Activated naive CD4-positive, alpha-beta T cell treated with anti-CD3 and anti-CD28 coated beads, Interleukin-2, amount 50 U/mL, for 72 hours (primary cell): ENCODE data around the gene CLRN1. TPM values are rescaled to one million over a fixed set of nuclear protein-coding genes. Genes with fewer than 3 reads are reported as not detected.

Source experiments
- ATAC-seq, 2 donors: fragments of 150-1000 bp; cut with Tn5 transposase; 2 replicates each; pipeline ENCODE4 v1.10.0; 2021; ENCODE audit warnings: mild to moderate bottlenecking in 2 of 2, moderate library complexity in 2 of 2
- DNase-seq, 2 donors: peaks; one replicate each; pipeline ENCODE4 v3.0.0; 2021 to 2022; ENCODE audit warnings: low spot score in 2 of 2
- H3K27ac Mint-ChIP-seq, 2 donors: one replicate each; pipeline ENCODE4 v1.8.0; 2022; ENCODE audit warnings: mild to moderate bottlenecking in 2 of 2, mixed read lengths in 2 of 2
- H3K36me3 Mint-ChIP-seq, 2 donors: one replicate each; pipeline ENCODE4 v1.8.0; 2022; ENCODE audit warnings: mixed read lengths in 2 of 2
- H3K9me3 Mint-ChIP-seq, 2 donors: one replicate each; pipeline ENCODE4 v1.8.0; 2022; ENCODE audit warnings: mixed read lengths in 2 of 2
- total RNA-seq, 2 donors: library from RNA; stranded (reverse); gene quantifications; one replicate each; pipeline ENCODE4 v1.2.3, GENCODE V29; 2022

CLRN1 gene
- total RNA-seq, 2 donors from 2014 or later, result not detected

GRCh38 chr3:150945226-150946032, 27.1 kb downstream of the CLRN1 start:
- DNase-seq (no peak), ATAC-seq (no peak)
- Mint-ChIP-seq H3K27ac (no peak overlapping the region), H3K36me3 (no peaks in the 10 kb centered on the region), H3K9me3 (no peaks in the 10 kb centered on the region)

- no peak for ATAC-seq
- H3K9me3 Mint-ChIP-seq, result no peaks in the 10 kb centered on the region
- no peaks in the 10 kb centered on the region for H3K36me3 Mint-ChIP-seq
- no peak for DNase-seq
- no peak overlapping the region for H3K27ac Mint-ChIP-seq
Measured at GRCh38 chr3:150942221-150942620, 30.3 kb downstream of the CLRN1 start.

GRCh38 chr3:150936693-150937092, 35.8 kb downstream of the CLRN1 start:
- Mint-ChIP-seq H3K27ac (no peak overlapping the region), H3K9me3 (no peaks in the 10 kb centered on the region), H3K36me3 (no peaks in the 10 kb centered on the region)
- no peak for ATAC-seq
- no peak for DNase-seq

- H3K27ac Mint-ChIP-seq, result no peak overlapping the region
- H3K36me3 Mint-ChIP-seq, result no peaks in the 10 kb centered on the region
- H3K9me3 Mint-ChIP-seq, result no peaks in the 10 kb centered on the region
- no peak for DNase-seq
- no peak for ATAC-seq
Measured at GRCh38 chr3:150933473-150933995, 39.0 kb downstream of the CLRN1 start.

- ATAC-seq, result no peak
- H3K9me3 Mint-ChIP-seq, result no peaks in the 10 kb centered on the region
Measured at GRCh38 chr3:150931745-150932144, 40.8 kb downstream of the CLRN1 start.

GRCh38 chr3:150930839-150931238, 41.7 kb downstream of the CLRN1 start:
- ATAC-seq, result no peak
- DNase-seq, result no peak
- Mint-ChIP-seq H3K9me3 (no peaks in the 10 kb centered on the region), H3K36me3 (no peaks in the 10 kb centered on the region), H3K27ac (no peak overlapping the region)

More at GRCh38 chr3:150931745-150932144, 40.8 kb downstream of the CLRN1 start:
- H3K27ac Mint-ChIP-seq, result no peak overlapping the region
- no peaks in the 10 kb centered on the region for H3K36me3 Mint-ChIP-seq
- no peak for DNase-seq

GRCh38 chr3:150928234-150928633, 44.3 kb downstream of the CLRN1 start:
- no peaks in the 10 kb centered on the region for H3K9me3 Mint-ChIP-seq
- DNase-seq (no peak), ATAC-seq (no peak)
- no peaks in the 10 kb centered on the region for H3K36me3 Mint-ChIP-seq
- peak overlapping the region in 1 of 2 donors; percentile 23 for H3K27ac Mint-ChIP-seq

GRCh38 chr3:150926328-150926727, 46.2 kb downstream of the CLRN1 start:
- Mint-ChIP-seq H3K9me3 (no peaks in the 10 kb centered on the region), H3K27ac (no peak overlapping the region)

GRCh38 chr3:150925751-150926201, 46.8 kb downstream of the CLRN1 start:
- DNase-seq (peak in 1 of 2 donors; percentile 75), ATAC-seq (peak; percentile 72 to 96)
- Mint-ChIP-seq H3K36me3 (no peaks in the 10 kb centered on the region), H3K9me3 (no peaks in the 10 kb centered on the region), H3K27ac (no peak overlapping the region)

More at GRCh38 chr3:150926328-150926727, 46.2 kb downstream of the CLRN1 start:
- DNase-seq (no peak), ATAC-seq (no peak)
- no peaks in the 10 kb centered on the region for H3K36me3 Mint-ChIP-seq

GRCh38 chr3:150922611-150923010, 49.9 kb downstream of the CLRN1 start:
- Mint-ChIP-seq H3K27ac (no peak overlapping the region), H3K9me3 (no peaks in the 10 kb centered on the region), H3K36me3 (no peaks in the 10 kb centered on the region)
- ATAC-seq (no peak), DNase-seq (no peak)

- H3K9me3 Mint-ChIP-seq, result no peaks in the 10 kb centered on the region
- no peak overlapping the region for H3K27ac Mint-ChIP-seq
- H3K36me3 Mint-ChIP-seq, result no peaks in the 10 kb centered on the region
- ATAC-seq (no peak), DNase-seq (no peak)
Measured at GRCh38 chr3:150921209-150921608, 51.3 kb downstream of the CLRN1 start.

GRCh38 chr3:150920236-150920635, 52.3 kb downstream of the CLRN1 start:
- no peak for ATAC-seq
- no peak overlapping the region for H3K27ac Mint-ChIP-seq

GRCh38 chr3:150917951-150918350, 54.6 kb downstream of the CLRN1 start:
- no peak overlapping the region for H3K27ac Mint-ChIP-seq
- no peak for ATAC-seq
- H3K36me3 Mint-ChIP-seq, result no peaks in the 10 kb centered on the region
- H3K9me3 Mint-ChIP-seq, result no peaks in the 10 kb centered on the region
- DNase-seq, result no peak

More at GRCh38 chr3:150920236-150920635, 52.3 kb downstream of the CLRN1 start:
- no peaks in the 10 kb centered on the region for H3K36me3 Mint-ChIP-seq
- no peak for DNase-seq
- H3K9me3 Mint-ChIP-seq, result no peaks in the 10 kb centered on the region

GRCh38 chr3:150913133-150913922, 59.2 kb downstream of the CLRN1 start:
- H3K9me3 Mint-ChIP-seq, result no peaks in the 10 kb centered on the region
- no peaks in the 10 kb centered on the region for H3K36me3 Mint-ChIP-seq
- no peak overlapping the region for H3K27ac Mint-ChIP-seq
- ATAC-seq (no peak), DNase-seq (no peak)

GRCh38 chr3:150912501-150912900, 60.0 kb downstream of the CLRN1 start:
- H3K36me3 Mint-ChIP-seq, result no peaks in the 10 kb centered on the region
- no peak overlapping the region for H3K27ac Mint-ChIP-seq
- DNase-seq (no peak), ATAC-seq (no peak)
- H3K9me3 Mint-ChIP-seq, result no peaks in the 10 kb centered on the region

GRCh38 chr3:150911771-150912170, 60.8 kb downstream of the CLRN1 start:
- no peak overlapping the region for H3K27ac Mint-ChIP-seq
- DNase-seq, result no peak
- H3K9me3 Mint-ChIP-seq, result no peaks in the 10 kb centered on the region
- no peaks in the 10 kb centered on the region for H3K36me3 Mint-ChIP-seq
- no peak for ATAC-seq

GRCh38 chr3:150906461-150906860, 66.1 kb downstream of the CLRN1 start:
- H3K9me3 Mint-ChIP-seq, result no peaks in the 10 kb centered on the region
- DNase-seq (no peak), ATAC-seq (no peak)
- H3K27ac Mint-ChIP-seq, result no peak overlapping the region
- no peaks in the 10 kb centered on the region for H3K36me3 Mint-ChIP-seq
